SIG-M5 treated with dmso at 0.1 percent for 504 hours (cell line): ENCODE results near the gene ASTL.
"Not testable (repeated sequence)": the region's sequence is repeated elsewhere in the genome, so short reads cannot be mapped to it uniquely, and the experiment has no call there.

Experiments used
- DNase-seq: peaks from one replicate; lab custom pipeline; 2025; ENCODE audit not compliant: unreplicated experiment; lab: John Stamatoyannopoulos, UW

The ASTL gene

DNA sequence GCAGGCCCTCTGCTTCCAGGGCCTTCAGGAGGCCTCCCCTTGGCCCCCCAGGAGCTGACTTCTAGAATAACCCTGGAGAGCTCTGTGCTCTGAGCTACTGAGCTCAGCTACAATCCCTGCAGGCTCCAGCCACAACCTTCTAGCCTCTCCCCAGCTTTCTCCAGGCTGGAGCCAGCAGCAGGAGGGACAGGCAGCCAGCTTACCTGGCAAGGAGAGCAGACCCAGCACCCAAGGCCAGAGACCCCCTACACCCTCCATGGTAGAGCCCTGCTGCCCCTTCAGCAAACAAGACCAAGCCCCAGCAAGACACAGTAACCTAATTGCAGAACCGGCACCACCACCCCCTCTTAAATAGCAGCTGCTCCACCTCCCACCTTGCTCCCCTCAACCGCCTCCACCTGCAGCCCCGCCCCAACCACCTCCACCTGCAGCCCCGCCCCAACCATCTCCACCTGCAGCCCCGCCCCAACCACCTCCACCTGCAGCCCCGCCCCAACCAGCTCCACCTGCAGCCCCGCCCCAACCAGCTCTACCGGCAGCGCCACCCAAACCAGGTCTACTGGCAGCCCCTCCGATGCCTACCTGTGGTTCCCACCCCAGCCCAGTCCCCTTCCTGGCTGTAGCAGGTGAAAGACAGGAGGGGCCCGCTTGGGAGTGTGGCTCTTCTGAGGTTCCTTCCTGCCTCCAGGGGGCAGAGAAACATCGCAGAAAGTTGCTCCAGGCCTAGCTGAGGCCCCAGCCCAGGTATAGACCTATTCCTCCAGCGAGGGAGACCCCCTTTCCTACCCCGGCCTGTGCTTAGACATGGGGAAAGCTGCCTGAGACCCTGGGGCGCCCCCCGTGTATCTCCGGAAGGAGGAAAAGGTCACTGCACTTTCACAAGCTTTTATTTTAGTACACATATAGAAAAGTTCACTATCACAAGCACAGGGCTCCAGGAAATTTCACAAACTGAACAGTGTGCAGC lies at the start of gene ASTL:
TSS of gene ASTL (minus strand) at position 324 of the 967 bp plus-strand sequence. CDS start at position 258, 66 bp downstream.
- DNase-seq, result peak; percentile 43

DNA sequence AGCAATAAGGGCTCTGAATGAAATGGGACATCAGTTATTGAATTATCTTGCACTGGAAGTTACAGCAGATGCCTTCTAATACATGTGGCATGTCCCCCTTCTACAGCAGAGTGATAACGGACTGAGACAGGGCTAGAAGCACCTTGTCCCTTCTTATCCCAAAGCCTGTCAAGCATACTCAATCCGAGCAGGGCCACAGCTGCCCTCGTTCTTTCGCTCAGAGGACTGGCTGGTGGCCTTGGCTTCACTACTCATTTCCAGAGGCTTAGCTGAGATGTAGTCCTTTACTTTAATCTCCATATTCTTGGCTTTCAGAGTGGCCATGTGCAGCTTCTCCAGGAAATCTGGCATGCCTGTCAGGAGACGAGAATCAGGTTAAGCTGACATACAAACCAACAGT lies 48.3 kb upstream of the ASTL start:
- no peak for DNase-seq

- DNase-seq, result no peak
Measured at GRCh38 chr2:96185516-96185915, 47.2 kb upstream of the ASTL start.

- DNase-seq, result no peak
Measured at GRCh38 chr2:96184989-96185388, 46.7 kb upstream of the ASTL start.

DNA sequence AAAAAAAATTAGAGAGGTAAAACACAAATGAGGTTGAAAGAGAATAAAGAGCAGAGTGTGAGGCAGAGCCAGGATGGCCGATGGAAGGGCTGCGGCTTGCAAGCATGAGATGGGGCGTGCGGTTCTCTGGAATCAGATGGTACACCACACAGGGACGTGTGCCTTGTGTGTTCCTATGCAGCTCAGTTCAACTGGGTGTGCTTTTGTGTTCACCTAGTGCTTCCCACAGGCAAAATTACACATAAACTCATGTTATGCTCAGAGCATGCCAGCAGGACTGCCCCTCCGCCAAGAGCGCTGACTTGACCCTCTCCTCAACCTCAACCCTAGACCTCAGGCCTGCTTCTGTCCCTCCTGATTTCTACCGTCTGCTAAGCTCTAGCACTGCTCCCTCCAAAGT lies 45.9 kb upstream of the ASTL start:
- no peak for DNase-seq

- no peak for DNase-seq
Measured at GRCh38 chr2:96181529-96181928, 43.2 kb upstream of the ASTL start.

GRCh38 chr2:96180521-96180920 lies 42.2 kb upstream of the ASTL start:
- no peak for DNase-seq

- DNase-seq, result no peak
Measured at GRCh38 chr2:96180002-96180401, 41.7 kb upstream of the ASTL start.

- no peak for DNase-seq
Measured at GRCh38 chr2:96176661-96177060, 38.4 kb upstream of the ASTL start.

DNA sequence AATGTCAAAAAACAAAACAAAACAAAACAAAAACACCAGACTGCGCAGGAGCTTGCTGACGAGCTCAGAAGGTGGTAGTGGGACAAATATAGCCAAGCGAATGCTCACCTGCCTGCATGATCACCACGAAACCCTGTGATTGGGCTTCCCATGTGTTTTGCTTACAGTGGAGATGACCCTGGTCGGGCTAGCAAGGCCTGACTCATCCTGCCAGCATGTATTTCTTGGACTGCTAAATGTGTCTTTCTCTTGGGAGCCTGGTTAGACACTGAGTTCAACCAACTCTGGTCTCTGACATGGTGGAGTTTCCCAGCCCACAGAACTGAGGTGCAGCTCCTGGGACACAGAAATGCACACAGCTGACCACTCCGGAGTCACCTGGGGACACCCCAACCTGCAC lies 37.6 kb upstream of the ASTL start:
- DNase-seq, result no peak

DNA sequence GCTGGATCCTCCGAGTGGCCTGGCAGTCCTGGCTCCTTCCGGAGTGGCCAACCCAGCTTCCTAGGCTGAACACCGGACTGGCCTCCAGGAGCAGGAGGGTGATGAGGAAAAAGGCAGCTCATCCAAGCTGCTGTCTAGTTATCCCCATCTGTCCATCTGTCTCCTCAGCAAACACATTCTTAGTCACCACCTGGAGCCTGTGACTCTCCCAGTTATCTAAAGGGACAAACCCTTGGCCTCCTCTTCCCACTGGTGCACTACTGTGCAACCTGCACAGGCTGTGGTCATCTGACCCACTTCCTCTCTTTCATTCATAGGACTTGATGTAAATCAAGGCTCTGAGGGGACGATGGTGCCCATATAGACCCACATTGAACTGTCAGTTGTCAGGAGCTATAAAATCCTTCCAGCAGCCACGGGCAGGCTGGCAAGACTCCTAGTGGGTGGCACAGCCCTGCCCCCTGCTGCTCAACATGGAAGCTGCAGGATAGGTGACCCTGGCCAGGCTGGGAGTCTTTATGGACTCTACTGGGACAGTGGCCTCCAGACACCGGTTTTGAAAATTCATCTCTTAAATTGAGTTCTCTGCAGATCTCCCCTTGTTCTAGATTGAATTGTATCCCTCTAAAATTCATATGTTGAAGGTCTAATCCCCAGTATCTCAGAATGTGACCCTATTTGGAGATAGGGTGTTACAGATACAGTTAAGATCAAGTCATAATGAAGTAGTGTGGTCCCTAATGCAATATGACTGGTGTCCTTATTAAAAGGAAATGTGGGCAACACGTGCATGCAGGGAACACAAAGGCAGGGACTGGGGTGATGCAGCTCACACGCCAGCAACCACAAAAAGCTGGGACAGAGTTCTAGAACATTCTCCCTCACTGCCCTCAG lies 36.2 kb upstream of the ASTL start:
- DNase-seq, result peak; percentile 65

DNA sequence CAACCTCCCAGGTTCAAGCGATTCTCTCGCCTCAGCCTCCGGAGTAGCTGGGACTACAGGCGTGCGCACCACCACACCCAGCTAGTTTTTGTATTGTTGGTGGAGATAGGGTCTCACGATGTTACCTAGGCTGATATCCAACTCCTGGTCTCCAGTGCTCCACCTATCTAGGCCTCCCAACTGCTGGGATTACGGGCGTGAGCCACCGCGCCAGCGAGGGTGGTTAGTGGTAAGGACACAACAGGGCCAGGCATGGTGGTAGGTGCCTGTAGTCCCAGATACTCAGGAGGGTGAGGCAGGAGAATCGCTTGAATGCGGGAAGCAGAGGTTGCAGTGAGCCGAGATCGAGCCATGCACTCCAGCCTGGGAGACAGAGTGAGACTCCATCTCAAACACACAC lies 33.5 kb upstream of the ASTL start:
- DNase-seq, result no peak

GRCh38 chr2:96170626-96171025 lies 32.3 kb upstream of the ASTL start:
- DNase-seq, result no peak

DNA sequence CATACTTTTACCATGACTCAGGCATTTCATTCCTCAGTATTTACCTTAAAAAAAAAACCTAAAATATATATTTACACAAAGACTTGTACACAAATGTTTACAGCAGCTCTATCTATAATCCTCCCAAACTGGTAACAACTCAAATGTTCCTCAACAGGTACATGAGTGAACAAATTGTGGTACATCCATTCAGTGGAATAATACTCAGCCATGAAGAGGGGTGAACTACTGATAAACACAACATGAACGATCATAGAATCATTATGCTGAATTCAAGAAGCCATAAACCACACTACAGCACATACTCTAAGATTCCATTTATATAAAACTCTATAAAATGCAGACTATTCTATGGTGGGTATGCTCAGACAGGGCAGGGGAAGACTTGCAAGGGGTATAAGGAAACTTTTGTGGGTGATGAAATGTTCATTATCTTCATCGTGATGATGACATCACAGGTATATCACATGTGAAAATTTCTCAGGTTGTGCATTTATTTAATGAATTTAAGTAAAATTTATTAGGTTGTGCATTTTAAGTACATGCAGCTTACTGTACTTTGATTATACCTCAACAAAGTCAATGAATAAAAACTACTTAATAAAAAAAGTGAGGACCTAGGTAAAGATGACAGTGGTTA lies 31.7 kb upstream of the ASTL start:
- DNase-seq, result no peak

GRCh38 chr2:96167407-96168013 lies 29.2 kb upstream of the ASTL start:
- DNase-seq, result no peak

DNA sequence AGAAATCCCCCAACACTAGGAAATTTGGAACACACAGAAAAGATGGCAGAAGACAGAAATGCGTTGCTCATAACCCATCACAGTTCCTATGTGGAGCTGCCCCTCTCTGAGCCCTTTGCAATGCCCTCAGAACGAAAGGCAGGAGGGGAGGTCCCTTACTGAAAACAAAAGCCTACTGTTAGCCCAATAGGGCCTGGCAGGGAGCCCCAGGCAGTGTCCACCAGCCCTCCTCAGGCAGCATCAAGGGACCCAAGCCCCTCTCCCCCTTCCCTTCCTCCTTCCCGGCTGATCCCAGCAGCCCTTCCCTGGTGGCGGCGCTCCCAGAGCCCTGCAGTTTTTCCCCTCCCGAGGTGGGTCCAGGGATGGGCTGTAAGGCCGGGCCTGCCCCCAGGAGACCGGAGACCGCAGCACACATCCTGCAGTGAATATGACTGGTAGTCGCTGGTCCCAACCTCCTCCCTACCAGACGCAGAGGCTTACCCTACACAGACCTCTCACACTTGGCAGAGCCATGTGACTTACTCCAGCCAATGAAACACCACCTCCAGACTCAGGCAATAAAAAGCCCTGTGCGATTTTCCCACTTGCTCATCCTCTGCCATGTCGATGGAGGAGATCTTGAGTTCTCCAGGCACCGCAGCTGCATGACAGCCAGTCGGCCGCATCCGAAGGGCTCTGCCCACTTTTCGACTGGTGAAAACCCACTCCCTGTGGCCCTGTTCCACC lies 26.3 kb upstream of the ASTL start:
- DNase-seq, result no peak

GRCh38 chr2:96163768-96164429 lies 25.6 kb upstream of the ASTL start:
- DNase-seq, result no peak

DNA sequence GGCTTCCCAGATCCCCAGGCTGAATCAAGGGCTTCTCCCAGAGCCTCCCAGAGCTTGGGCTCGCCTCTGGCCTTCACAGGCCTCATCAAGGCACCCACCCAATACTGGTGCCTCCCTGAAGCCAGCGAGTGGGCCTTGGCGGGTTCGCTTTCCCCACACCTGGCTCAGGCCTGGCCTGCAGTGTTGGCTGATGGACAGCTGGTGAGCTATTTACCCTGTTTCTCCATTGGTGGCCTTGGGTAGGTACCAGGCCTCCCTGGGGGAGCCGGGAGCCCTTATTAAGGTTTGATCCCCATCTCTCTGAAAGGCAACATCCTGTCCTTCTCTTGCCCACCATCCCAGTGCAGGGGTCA lies 25.1 kb upstream of the ASTL start:
- DNase-seq, result no peak

DNA sequence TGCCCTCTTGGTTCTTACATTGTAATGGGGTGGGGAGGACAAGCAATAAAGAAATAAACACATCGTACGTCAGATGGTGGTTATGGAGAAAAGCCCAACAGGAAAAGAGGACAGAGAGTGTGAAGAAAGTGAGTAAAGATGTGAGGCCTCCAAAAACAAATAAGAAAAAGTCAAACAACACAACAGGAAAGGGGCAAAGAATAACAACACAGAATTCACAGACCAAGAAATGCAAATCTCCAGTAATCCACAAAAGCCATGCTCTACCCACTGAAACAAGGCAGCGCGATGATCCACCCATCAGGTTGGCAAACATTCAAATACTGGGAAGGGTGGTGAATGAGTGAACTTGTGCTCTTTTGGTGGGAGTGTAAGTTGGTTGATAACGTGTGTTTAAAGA lies 23.6 kb upstream of the ASTL start:
- DNase-seq, result no peak

DNA sequence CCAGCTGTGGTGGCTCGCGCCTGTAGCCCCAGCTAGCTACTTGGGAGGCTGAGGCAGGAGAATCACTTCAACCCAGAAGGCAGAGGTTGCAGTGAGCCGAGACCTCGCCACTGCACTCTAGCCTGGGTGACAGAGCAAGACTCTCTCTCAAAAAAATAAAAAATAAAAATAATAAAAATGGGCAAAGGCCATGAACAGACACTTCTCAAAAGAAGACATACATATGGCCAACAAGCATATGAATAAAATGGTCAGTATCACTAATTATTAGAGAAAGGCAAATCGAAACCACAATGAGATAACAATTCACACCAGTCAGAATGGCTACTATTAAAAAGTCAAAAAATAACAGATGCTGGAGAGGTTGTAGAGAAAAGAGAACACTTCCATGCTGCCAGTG lies 22.1 kb upstream of the ASTL start:
- DNase-seq, result not testable (repeated sequence)
